HK-2 (cell line): ENCODE measurements around the gene GET4.

ENCODE experiments used
- DNase-seq: peaks from one replicate; pipeline ENCODE4 v3.0.0-alpha.2; 2018; ENCODE audit not compliant: unreplicated experiment

GET4 gene

DNA sequence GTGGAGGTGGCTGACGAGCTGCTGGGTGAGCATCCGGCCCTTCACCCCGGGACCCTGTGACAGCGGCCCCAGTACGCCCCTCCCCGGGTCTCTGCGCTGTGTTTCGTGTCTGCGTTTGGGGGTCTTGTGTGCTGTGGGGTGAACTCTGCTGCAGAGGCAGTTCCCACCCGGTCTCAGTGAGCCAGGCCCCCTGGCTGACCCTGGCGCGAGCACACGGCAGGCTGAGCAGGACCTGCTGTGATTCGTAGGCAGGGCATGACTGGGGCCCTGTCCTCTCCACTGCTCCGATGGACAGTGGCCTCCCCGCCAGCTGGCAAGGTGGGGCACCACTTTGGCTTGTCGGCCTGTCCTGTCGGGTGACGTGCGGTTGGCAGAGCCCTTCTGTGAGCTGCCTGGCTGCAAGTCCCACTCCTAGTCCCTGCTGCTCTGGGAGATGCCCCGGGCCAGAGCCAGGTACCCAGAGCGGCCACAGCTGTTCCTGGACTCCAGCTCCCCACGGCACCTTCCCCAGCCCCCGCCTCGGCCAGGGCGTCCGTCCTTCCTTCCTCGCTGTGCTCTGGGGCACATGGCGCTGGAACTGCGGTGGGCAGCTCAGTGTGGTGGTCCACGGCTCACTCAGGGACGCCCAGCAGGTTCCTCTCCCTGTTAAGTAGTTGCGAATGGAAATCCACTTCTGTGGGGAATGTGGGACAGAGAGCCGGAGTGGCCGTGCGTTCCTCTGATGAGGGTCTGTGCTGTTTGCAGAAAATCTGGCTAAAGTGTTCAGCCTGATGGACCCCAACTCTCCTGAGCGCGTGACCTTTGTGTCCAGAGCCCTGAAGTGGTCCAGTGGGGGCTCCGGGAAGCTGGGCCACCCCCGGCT lies 10.5 kb downstream of the GET4 start:
- no peak for DNase-seq

GRCh38 chr7:887488-887820 lies 11.1 kb downstream of the GET4 start:
- DNase-seq, result no peak

DNA sequence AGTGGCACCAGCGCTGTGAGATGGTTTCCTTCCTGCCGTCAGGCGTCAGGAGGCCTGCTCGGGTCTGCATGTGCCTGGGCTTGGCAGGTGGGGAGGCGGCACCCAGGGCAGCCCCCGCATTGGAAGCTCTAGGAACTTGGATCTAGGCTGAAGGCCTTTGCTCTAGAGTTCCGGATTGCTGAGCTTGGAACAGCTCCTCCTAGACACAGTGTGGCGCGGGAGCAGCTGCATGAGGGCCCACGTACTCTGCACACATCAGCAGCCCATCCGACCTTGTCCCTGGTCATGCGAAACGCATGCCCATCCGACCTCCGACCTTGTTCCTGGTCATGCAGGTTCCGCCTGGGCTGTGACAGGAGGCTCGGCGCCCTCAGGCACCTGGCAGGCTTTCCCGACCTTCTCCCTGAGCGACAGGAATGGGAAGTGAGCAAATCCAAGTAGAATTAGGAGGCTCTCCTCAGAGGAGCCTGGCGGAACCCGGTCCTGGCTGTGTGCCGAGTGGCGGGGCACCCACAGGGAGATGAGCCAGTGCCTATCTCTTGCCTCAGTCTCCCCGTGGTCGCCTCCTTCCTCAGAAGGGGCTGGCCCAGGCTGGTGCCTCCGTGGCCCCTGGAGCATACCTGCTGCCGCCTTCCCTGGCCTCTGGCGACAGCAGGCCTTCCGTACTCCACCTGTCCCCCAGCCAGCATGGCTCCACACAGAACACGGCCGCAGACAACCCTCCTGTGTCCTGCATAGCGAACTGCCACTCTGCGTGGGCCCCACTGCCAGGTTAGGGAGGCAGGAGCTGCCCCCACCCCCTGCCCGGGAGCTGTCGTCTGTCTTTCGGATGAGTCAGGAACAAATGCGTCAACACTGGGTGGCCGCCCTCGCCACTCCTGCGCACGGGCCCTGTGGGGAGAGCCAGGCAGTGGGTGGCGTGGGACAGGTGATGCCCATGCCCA lies 12.0 kb downstream of the GET4 start:
- no peak for DNase-seq

DNA sequence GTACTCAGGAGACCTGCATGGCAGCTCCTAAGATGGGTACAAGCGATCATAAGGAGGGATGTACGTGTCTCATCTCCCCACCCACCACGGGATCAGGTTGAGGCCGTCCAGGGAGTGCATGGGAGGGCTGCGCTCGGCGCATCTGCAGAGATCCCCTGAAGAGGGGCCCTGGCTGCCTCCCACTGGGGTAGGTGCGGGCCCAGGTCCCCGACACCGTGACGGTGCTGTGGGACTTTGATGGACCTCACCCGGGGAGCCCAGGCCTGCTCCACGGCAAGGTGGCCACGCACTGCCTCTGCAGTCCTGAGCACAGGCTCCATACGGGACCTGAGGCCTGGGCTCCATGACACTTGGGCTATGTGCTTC lies 12.7 kb downstream of the GET4 start:
- no peak for DNase-seq

DNA sequence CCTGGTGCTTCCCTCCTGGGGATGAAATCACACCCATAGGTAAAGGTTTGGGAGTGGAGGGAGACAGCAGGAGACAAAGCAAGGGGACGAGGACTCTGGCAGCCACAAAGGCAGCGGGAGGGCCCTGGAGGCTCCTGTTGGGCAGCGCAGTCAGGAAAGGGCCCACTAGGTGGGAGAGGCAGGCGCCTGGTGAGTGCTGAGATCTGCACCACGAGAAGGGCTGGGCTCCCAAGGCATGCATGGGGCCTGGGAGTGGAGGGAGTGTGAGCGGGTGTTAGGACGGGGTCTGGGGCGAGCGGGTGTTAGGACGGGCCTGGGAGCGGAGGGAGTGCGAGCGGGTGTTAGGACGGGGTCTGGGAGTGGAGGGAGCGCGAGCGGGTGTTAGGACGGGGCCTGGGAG lies 13.0 kb downstream of the GET4 start:
- no peak for DNase-seq

DNA sequence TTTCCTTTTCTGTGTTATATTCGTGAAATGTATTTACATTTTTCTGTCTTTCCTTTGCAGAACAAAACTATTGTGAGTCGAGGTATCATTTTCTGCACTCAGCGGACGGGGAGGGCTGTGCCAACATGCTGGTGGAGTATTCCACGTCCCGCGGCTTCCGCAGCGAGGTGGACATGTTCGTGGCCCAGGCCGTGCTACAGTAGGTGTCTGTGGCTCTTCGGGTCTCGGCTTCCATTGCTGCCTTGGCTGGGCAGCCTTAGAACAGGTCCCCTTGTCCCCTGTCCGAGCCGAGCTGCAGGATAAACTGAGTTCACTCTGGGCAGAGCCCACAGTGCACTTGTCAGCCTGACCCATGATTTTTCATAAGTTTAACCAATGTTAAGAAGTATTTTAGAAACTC lies 14.5 kb downstream of the GET4 start:
- DNase-seq, result no peak

GRCh38 chr7:891291-891690 lies 14.9 kb downstream of the GET4 start:
- DNase-seq, result no peak

GRCh38 chr7:891805-892204 lies 15.5 kb downstream of the GET4 start:
- no peak for DNase-seq

GRCh38 chr7:892648-893593 lies 16.6 kb downstream of the GET4 start:
- no peak for DNase-seq

- no peak for DNase-seq
Measured at GRCh38 chr7:893686-894085, 17.3 kb downstream of the GET4 start.

GRCh38 chr7:894164-894867 lies 18.0 kb downstream of the GET4 start:
- no peak for DNase-seq

DNA sequence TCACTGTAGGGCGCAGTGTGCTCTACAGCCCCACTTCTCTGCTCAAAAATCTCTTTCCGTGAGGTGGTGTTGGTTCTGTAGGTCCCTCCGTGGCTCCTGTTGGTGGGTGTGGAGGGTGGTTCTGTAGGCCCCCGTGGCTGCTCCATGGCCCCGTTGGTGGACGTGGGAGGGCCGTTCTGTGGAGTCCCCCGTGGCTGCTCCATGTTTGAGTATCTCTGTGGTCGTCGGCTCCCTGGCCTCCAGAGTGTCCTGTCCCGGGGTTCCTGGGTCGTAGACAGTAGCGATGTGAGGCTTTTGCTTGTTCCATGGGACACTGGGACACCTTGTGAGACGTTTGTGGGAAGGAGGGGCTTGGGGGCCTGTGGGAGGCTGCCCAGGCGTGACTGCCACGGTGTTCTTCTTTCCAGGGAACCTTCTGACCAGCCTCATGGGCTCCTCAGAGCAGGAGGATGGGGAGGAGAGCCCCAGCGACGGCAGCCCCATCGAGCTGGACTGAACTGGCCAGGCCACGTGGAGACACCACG lies 18.6 kb downstream of the GET4 start:
- DNase-seq, result no peak

DNA sequence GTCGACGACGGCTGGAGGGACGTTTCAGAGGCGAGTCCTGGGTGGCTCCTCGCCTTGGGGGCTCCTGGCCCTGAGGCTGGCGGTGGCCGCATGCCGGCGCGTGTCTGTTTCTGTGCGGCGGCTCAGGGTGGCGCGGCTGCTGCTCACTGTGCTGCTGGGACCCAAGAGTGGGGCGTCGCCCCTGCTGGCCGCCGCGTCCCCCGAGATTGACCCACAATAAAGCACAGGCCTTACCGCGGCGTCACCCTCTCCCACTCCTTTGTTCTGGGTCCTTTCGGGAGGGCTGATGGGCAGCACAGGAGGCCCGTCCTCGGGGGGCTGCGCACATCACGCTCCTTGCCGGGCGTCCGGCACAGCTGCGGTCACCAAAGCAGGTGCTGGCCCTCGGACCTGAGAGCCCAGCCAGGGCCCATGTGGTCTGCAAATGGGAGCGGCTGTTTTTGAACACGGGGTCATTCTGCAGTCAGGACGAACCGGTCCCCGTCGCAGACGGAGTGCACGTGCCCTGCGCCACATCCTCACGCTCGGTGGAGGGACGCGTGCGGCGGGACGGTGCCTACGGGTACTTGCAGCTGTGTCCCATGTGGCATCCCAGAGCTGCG lies 19.2 kb downstream of the GET4 start:
- DNase-seq, result no peak

DNA sequence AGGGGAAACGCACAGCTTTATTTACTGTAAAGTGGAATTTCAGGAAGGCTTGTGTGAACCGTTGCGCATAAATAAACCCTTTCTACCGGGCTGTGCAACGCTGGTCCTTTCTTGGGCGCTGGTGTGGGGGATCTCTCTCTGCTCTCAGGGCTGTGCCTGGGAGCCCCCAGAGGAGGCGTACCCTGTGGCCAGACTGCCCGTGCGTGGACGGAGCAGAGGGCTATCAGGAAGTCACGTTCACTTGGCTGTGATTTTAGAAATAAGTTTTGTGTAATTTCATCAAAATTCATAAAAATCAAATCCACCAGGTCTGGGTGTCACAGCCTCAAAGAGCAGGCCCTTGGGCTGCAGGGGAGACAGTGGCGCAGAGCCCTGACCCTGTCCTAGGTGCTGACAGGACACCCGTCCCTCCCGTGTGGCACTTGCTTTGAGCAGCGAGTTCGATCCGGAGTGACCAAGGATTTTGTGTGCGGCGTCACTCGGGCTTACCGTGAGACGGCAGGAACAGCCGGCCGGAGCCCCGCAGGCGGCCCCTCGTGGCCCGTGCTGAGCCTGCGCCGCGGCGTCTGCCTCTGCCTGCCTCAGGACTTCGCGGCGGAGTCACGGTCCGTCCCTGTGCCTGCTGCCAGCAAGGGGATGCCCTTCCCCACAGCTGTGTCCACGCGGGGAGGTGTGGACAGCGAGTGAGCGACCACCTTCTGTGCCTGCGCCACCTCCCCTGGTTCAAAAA lies 20.2 kb downstream of the GET4 start:
- DNase-seq, result no peak

DNA sequence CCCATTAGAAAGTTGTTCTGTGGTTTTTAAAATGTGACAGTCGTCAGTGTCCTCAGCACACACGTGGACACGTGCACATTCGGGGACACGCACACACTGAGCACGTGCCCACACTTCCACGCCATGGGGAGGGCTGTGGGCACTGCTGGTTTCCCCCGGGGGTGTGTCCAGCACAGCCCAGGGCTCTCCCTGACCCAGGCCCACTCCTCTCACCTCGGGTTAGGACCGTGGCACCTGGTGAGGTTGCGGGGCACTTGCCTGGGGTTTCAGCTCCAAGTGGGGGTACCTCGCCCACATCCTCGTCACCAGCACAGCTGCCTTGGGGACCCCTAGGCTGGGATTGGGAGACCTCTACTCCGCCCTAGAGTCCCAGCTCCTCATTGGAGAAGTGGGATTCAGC lies 20.7 kb downstream of the GET4 start:
- no peak for DNase-seq

DNA sequence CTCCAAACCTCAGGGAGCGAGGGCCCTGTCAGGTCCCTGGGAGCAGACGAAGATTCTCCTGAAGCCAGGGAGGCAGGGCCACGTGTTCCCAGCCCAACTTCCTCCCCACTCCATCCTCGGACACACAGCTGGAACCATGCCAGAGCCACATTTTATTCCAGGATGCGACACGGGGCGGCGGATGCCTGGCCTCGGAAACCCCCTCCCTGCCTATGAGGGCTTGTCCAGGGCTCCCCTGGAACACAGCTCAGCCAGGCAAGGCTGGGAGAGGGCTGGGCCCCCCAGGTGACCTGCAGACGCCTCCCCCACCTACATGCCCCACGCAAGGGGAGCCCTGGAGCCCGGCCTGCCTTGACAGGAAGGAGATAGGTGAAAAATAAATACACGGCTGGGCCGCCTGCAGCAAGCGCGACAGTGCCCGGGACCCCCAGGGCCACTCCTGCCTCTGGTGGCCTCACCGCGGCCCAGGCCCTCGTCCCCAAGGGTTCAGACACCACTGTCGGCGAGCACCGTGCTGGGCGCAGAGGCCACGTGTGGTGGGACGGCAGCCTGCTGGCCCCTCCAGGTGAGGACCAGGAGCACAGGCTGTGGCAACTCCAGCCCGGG lies 21.5 kb downstream of the GET4 start:
- no peak for DNase-seq

DNA sequence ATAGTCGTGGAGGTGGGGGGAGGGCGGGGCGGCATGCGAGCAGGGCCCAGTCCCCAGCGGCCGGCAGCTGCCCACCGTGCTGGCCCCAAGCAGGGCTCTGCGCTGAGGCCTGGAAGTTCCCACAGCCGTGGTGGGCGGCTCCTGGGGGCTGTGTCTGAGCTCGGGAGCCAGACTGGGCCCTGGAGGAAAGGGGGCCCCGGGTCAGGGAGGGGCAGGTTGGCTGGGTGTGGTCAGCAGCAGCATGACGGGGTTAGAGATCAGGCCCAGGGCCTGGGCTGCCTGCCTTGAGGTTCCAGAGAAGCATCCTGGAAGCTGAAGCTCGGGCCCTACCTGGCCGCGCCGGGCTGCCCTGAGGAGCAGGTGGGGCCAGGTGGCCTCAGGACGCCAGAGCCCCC lies 22.1 kb downstream of the GET4 start:
- no peak for DNase-seq

DNA sequence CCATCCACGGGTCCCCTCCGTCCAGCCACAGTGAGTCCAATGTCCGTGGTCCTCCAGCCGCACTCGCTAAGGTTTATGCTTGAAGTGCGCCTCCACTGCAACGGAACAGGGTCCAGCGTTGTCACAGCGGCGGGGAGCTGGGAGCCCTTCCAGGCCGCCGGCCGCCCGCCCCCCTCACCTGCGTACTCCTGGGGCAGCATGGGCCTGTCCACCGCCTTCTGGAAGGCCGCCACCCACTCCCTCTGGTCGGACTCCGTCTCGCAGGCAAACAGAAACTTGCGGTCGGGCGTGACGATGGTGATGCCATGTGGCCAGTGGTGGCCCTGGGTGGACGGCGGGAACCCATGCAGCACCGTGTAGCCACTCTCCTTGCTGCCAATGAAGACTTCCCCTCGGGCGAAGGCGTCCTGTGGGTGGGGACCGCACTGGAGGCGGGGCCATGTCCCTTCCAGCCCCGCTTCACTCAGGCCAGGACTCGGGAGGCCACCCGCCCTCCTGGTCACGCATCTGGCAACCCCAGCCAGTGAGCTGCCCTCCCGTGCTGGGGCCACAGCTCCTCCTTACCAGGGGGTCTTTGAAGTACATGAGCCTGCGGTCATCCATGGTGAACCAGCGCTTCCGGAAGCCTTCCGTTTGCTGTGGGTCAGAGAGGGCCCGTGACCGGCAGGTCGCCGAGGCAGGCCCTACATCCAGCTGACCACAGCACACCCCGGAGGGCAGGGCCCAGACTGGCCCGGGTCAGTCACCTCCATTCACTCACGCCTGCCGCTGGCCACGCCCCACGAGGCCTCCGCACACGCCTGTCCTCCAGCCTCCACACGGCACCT lies 22.7 kb downstream of the GET4 start:
- DNase-seq, result no peak

- DNase-seq, result no peak
Measured at GRCh38 chr7:899806-900205, 23.5 kb downstream of the GET4 start.
